ENCODE data around the gene ENPP5. TPM values are rescaled to one million over a fixed set of nuclear protein-coding genes. Genes with fewer than 3 reads are reported as not detected.
"Not testable (repeated sequence)": the region's sequence is repeated elsewhere in the genome, so short reads cannot be mapped to it uniquely, and the experiment has no call there.

ENPP5 gene
- total RNA-seq, 1 donor from 2014 or later = 23.7 TPM

GRCh38 chr6:46130666-46131065 is 40.1 kb downstream of the ENPP5 start:
- no peaks in the 10 kb centered on the region for H3F3A ChIP-seq (ENCODE audit: low read depth)
- Mint-ChIP-seq H3K4me3 (peak overlapping the region; percentile 94), H3K9me3 (no peaks in the 10 kb centered on the region), H3K36me3 (no peaks in the 10 kb centered on the region), H3K27me3 (ENCODE audit: insufficient read depth, low read depth) (no peaks in the 10 kb centered on the region), H3K27ac (no peak overlapping the region), H3K4me1 (peaks cover 12% of the 10 kb centered on the region)
- H4K20me1 ChIP-seq (ENCODE audit: low read depth) = no peaks in the 10 kb centered on the region
- no peak overlapping the region for H2AFZ ChIP-seq (replicated peaks)
- H3K4me1 ChIP-seq = peaks cover 26% of the 10 kb centered on the region
- no peaks in the 10 kb centered on the region for H3K36me3 ChIP-seq
- no peaks in the 10 kb centered on the region for H3K9me3 ChIP-seq (ENCODE audit: low read depth)
- DNase-seq (ENCODE audit: low spot score) = no peak
- H3K27me3 ChIP-seq = peaks cover 7% of the 10 kb centered on the region
- peaks cover 21% of the 10 kb centered on the region for H3K79me2 ChIP-seq (ENCODE audit: low read depth)
- H3K27ac ChIP-seq = no peak overlapping the region
- TF ChIP-seq EZH2phosphoT487 (IDR thresholded peaks at IDR 0.05) (no peak), CTCF (IDR thresholded peaks at IDR 0.05) (no peak), EZH2 (IDR thresholded peaks at IDR 0.05) (no peak)
- no peak overlapping the region for H3K9ac ChIP-seq
- H3K4me2 ChIP-seq = peak overlapping the region; percentile 81
- H3K4me3 ChIP-seq = peak overlapping the region; percentile 85

- Histone ChIP-seq H3K36me3 (no peaks in the 10 kb centered on the region), H3K9ac (peak within 1 kb of the TSS; percentile 18), H2AFZ (replicated peaks) (peak within 1 kb of the TSS; percentile 100), H3K4me3 (peak within 1 kb of the TSS; percentile 85), H3K79me2 (ENCODE audit: low read depth) (peaks cover 13% of the 10 kb centered on the region), H3K4me1 (peaks cover 26% of the 10 kb centered on the region), H3K27me3 (peaks cover 7% of the 10 kb centered on the region), H3K4me2 (peak within 1 kb of the TSS; percentile 81), H4K20me1 (ENCODE audit: low read depth) (no peaks in the 10 kb centered on the region), H3K9me3 (ENCODE audit: low read depth) (no peaks in the 10 kb centered on the region), H3K27ac (no peak within 1 kb of the TSS), H3F3A (ENCODE audit: low read depth) (no peaks in the 10 kb centered on the region)
- Mint-ChIP-seq H3K36me3 (no peaks in the 10 kb centered on the region), H3K4me1 (peaks cover 12% of the 10 kb centered on the region), H3K4me3 (peak within 1 kb of the TSS; percentile 94), H3K9me3 (no peaks in the 10 kb centered on the region), H3K27ac (no peak within 1 kb of the TSS), H3K27me3 (ENCODE audit: insufficient read depth, low read depth) (no peaks in the 10 kb centered on the region)
- DNase-seq (ENCODE audit: low spot score) = peak; percentile 95
- TF ChIP-seq EZH2 (IDR thresholded peaks at IDR 0.05) (no peak), CTCF (IDR thresholded peaks at IDR 0.05) (no peak), EZH2phosphoT487 (IDR thresholded peaks at IDR 0.05) (no peak)
These were observed 40.9 kb downstream of the ENPP5 start, which contains the start of gene ENPP4 for GRCh38 chr6:46129629-46130511. ENPP4 (plus strand) TSS chr6:46129989; CDS start chr6:46139584, 9,595 bp downstream.

GRCh38 chr6:46129291-46129628 is 41.5 kb downstream of the ENPP5 start:
- no peaks in the 10 kb centered on the region for H3K9me3 Mint-ChIP-seq
- no peaks in the 10 kb centered on the region for H4K20me1 ChIP-seq (ENCODE audit: low read depth)
- TF ChIP-seq EZH2 (IDR thresholded peaks at IDR 0.05) = no peak
- H3K4me3 ChIP-seq = peak overlapping the region; percentile 85
- H3K27ac ChIP-seq = no peak overlapping the region
- peak overlapping the region; percentile 94 for H3K4me3 Mint-ChIP-seq
- peak overlapping the region; percentile 80 for H2AFZ ChIP-seq (replicated peaks)
- no peaks in the 10 kb centered on the region for H3F3A ChIP-seq (ENCODE audit: low read depth)
- H3K9ac ChIP-seq = no peak overlapping the region
- no peaks in the 10 kb centered on the region for H3K9me3 ChIP-seq (ENCODE audit: low read depth)
- peaks cover 12% of the 10 kb centered on the region for H3K4me1 Mint-ChIP-seq
- H3K27me3 ChIP-seq = peaks cover 7% of the 10 kb centered on the region
- H3K36me3 Mint-ChIP-seq = no peaks in the 10 kb centered on the region
- H3K79me2 ChIP-seq (ENCODE audit: low read depth) = peaks cover 10% of the 10 kb centered on the region
- no peaks in the 10 kb centered on the region for H3K27me3 Mint-ChIP-seq (ENCODE audit: insufficient read depth, low read depth)
- peak overlapping the region; percentile 81 for H3K4me2 ChIP-seq
- peaks cover 20% of the 10 kb centered on the region for H3K4me1 ChIP-seq
- H3K36me3 ChIP-seq = no peaks in the 10 kb centered on the region
- H3K27ac Mint-ChIP-seq = no peak overlapping the region
- DNase-seq (ENCODE audit: low spot score) = no peak

- no peak for DNase-seq (ENCODE audit: low spot score)
- H3K36me3 Mint-ChIP-seq = no peaks in the 10 kb centered on the region
- H3F3A ChIP-seq (ENCODE audit: low read depth) = no peaks in the 10 kb centered on the region
- no peak overlapping the region for H3K9ac ChIP-seq
- no peak overlapping the region for H3K27ac Mint-ChIP-seq
- no peaks in the 10 kb centered on the region for H3K36me3 ChIP-seq
- H3K4me2 ChIP-seq = peak overlapping the region; percentile 81
- H3K27me3 Mint-ChIP-seq (ENCODE audit: insufficient read depth, low read depth) = no peaks in the 10 kb centered on the region
- H3K4me1 Mint-ChIP-seq = peaks cover 9% of the 10 kb centered on the region
- peaks cover 13% of the 10 kb centered on the region for H3K4me1 ChIP-seq
- H3K4me3 Mint-ChIP-seq = peak overlapping the region; percentile 94
- peak overlapping the region; percentile 80 for H2AFZ ChIP-seq (replicated peaks)
- no peaks in the 10 kb centered on the region for H3K9me3 ChIP-seq (ENCODE audit: low read depth)
- no peaks in the 10 kb centered on the region for H4K20me1 ChIP-seq (ENCODE audit: low read depth)
- H3K9me3 Mint-ChIP-seq = no peaks in the 10 kb centered on the region
- H3K79me2 ChIP-seq (ENCODE audit: low read depth) = peaks cover 6% of the 10 kb centered on the region
- peak overlapping the region; percentile 85 for H3K4me3 ChIP-seq
- TF ChIP-seq EZH2phosphoT487 (IDR thresholded peaks at IDR 0.05) (no peak), EZH2 (IDR thresholded peaks at IDR 0.05) (no peak), CTCF (IDR thresholded peaks at IDR 0.05) (no peak)
- H3K27me3 ChIP-seq = peaks cover 7% of the 10 kb centered on the region
- no peak overlapping the region for H3K27ac ChIP-seq
These were observed 42.3 kb downstream of the ENPP5 start for GRCh38 chr6:46128476-46128875.

- not testable (repeated sequence) for H3K27ac ChIP-seq; H3K27me3 ChIP-seq; H3K36me3 Mint-ChIP-seq; H3K9me3 ChIP-seq (ENCODE audit: low read depth); DNase-seq (ENCODE audit: low spot score); H3K4me1 Mint-ChIP-seq; H4K20me1 ChIP-seq (ENCODE audit: low read depth); H2AFZ ChIP-seq (replicated peaks); H3K4me2 ChIP-seq; H3K4me1 ChIP-seq; H3K36me3 ChIP-seq; H3K79me2 ChIP-seq (ENCODE audit: low read depth); H3K27me3 Mint-ChIP-seq (ENCODE audit: insufficient read depth, low read depth); H3K27ac Mint-ChIP-seq; H3K4me3 ChIP-seq; H3K4me3 Mint-ChIP-seq; H3F3A ChIP-seq (ENCODE audit: low read depth); H3K9ac ChIP-seq
- peaks cover 15% of the 10 kb centered on the region for H3K9me3 Mint-ChIP-seq
These were observed 51.1 kb downstream of the ENPP5 start for GRCh38 chr6:46119679-46120078.
